ENCODE results near the gene IGSF21. TPM values are rescaled to one million over a fixed set of nuclear protein-coding genes. Genes with fewer than 3 reads are reported as not detected.

The IGSF21 gene
- total RNA-seq, 1 experiment from 2014 or later, result 5.2 TPM

DNA sequence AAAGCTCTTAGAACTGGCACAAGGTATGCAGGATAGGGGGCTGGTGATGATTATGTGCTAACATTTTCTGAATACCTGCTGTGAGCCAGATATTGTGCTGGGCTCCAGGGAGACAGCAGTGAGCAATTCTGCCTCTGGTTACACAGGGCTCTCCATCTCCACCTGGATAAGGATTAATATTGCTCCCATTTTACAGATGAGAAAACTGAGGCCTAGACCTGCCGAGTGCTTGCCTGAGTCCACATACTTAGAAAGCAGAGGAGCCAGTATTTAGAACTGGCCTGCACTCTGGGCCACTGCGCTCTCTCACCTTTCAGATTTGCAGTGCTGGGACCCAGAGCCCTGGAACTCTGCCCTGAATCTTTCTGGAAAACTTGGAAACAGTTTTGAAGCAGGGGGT lies 205.9 kb downstream of the IGSF21 start:
- H3K23ac ChIP-seq (ENCODE audit: insufficient read length, low read depth, low read length), result no peak overlapping the region
- no peak overlapping the region for H4K8ac ChIP-seq (replicated peaks; ENCODE audit: insufficient read length, low read depth, low read length)
- H3K4me1 Mint-ChIP-seq, result peaks cover 8 to 9% of the 10 kb centered on the region in 2 experiments; a peak in 2 of 4 replicates
- no peak overlapping the region for H4K5ac ChIP-seq (ENCODE audit: insufficient read length, low read depth, low read length)
- no peaks in the 10 kb centered on the region for H3K27me3 ChIP-seq (ENCODE audit: insufficient read depth, low read length)
- H3K27me3 Mint-ChIP-seq (ENCODE audit: low read depth), result peaks cover 4% of the 10 kb centered on the region
- H3K4me3 Mint-ChIP-seq, result no peak overlapping the region
- H3K4me1 ChIP-seq (ENCODE audit: insufficient read depth, low read length), result no peaks in the 10 kb centered on the region
- no peak overlapping the region for H3T11ph ChIP-seq (ENCODE audit: low read length)
- H3K27ac Mint-ChIP-seq, result peak overlapping the region in 1 of 3 experiments; percentile 44; a peak in 1 of 7 replicates
- H2AFZ ChIP-seq (ENCODE audit: low read length), result no peak overlapping the region
- peaks cover 0 to 3% (median 0%) of the 10 kb centered on the region in 3 experiments; a peak in 3 of 7 replicates for H3K36me3 Mint-ChIP-seq (ENCODE audit: insufficient read depth in 1 of 3, low read depth in 3 of 3)
- H3K4ac ChIP-seq (ENCODE audit: low read depth, low read length), result no peak overlapping the region
- H2BK5ac ChIP-seq (ENCODE audit: insufficient read length, low read length), result no peak overlapping the region
- H2BK20ac ChIP-seq (ENCODE audit: low read depth, low read length, poor library complexity, severe bottlenecking), result no peak overlapping the region
- H3K4me2 ChIP-seq (ENCODE audit: insufficient read depth, insufficient read length, low read length), result no peak overlapping the region
- H3K79me2 ChIP-seq (ENCODE audit: insufficient read depth, low read length), result no peaks in the 10 kb centered on the region
- no peak overlapping the region for H3K27ac ChIP-seq (ENCODE audit: insufficient read length, low read depth, low read length)
- no peaks in the 10 kb centered on the region for H4K20me1 ChIP-seq (ENCODE audit: control insufficient read depth, insufficient read depth, insufficient read length)
- no peak overlapping the region for H2BK120ac ChIP-seq (ENCODE audit: low read depth, low read length, poor library complexity, severe bottlenecking)
- no peaks in the 10 kb centered on the region for H3K9me3 ChIP-seq (ENCODE audit: control insufficient read depth, low read depth, low read length)
- no CpG with 5 or more reads among the region's 2 CpGs for WGBS (ENCODE audit: extremely low coverage, insufficient read length, low lambda C conversion rate)
- TF ChIP-seq, protein P1, sequence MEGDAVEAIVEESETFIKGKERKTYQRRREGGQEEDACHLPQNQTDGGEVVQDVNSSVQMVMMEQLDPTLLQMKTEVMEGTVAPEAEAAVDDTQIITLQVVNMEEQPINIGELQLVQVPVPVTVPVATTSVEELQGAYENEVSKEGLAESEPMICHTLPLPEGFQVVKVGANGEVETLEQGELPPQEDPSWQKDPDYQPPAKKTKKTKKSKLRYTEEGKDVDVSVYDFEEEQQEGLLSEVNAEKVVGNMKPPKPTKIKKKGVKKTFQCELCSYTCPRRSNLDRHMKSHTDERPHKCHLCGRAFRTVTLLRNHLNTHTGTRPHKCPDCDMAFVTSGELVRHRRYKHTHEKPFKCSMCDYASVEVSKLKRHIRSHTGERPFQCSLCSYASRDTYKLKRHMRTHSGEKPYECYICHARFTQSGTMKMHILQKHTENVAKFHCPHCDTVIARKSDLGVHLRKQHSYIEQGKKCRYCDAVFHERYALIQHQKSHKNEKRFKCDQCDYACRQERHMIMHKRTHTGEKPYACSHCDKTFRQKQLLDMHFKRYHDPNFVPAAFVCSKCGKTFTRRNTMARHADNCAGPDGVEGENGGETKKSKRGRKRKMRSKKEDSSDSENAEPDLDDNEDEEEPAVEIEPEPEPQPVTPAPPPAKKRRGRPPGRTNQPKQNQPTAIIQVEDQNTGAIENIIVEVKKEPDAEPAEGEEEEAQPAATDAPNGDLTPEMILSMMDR (conservative IDR thresholded peaks at IDR 0.05), result no peak
- no peak overlapping the region for H3K9ac ChIP-seq (ENCODE audit: extremely low read depth, insufficient read length, low read length)
- no peaks in the 10 kb centered on the region for H3K79me1 ChIP-seq (ENCODE audit: insufficient read depth, low read depth, low read length, poor library complexity, severe bottlenecking)
- no peak overlapping the region for H2AK5ac ChIP-seq (ENCODE audit: insufficient read length, low read length)
- no peak overlapping the region for H3K18ac ChIP-seq (ENCODE audit: insufficient read length, low read depth, low read length)
- H2BK12ac ChIP-seq (ENCODE audit: insufficient read length, low read depth, low read length), result no peak overlapping the region
- H2BK15ac ChIP-seq (ENCODE audit: low read depth, low read length), result no peak overlapping the region
- H3K23me2 ChIP-seq (ENCODE audit: insufficient read length, low read depth, low read length, poor library complexity, severe bottlenecking), result no peaks in the 10 kb centered on the region
- no peak for DNase-seq
- peaks cover 0 to 3% of the 10 kb centered on the region in 2 experiments; a peak in 2 of 5 replicates for H3K9me3 Mint-ChIP-seq
- H3K14ac ChIP-seq (ENCODE audit: insufficient read depth, low read length), result no peak overlapping the region
- H3K56ac ChIP-seq (ENCODE audit: insufficient read length, low read depth, low read length), result no peak overlapping the region
- no peak overlapping the region for H4K91ac ChIP-seq (ENCODE audit: insufficient read length, low read depth, low read length)

Measured in H9 (cell line).